ENCODE results near the gene LRRC8C.

DNA sequence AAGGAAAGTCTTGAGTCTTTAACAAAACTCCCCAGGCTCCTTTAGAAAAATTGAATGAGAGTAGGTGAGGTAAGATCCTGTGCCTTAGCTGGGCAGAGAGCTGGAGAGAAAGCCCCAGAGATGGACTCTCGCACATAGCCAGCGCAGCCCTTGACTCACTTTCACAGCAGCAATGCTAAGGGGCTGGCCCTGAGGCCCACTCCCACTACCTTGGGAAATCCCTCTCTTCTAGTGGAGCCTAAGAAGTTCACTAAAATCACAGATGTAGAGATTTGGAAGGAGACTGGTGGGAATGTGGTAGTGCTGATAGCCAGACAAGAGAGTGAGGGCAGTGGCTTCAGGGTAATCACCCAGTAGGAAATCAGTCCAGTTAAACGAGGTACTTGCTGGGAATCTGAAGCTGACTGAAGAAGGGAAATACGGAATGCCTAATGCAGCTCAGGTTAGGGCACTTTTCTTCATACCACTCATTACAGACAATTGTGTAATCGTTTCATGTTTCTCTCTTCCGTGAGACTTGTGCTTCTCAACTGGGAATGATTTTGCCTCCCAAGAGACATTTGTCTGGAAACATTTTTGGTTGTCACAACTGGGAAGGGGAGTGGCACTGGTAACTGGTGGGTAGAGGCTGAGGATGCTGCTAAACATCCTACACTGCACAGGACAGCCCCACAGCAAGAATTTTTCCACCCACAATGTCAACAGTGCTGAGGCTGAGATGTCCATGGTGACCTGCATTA lies 42.4 kb upstream of the LRRC8C start:
- TF ChIP-seq POLR2A (IDR thresholded peaks at IDR 0.05) = no peak
- TF ChIP-seq, protein P1, sequence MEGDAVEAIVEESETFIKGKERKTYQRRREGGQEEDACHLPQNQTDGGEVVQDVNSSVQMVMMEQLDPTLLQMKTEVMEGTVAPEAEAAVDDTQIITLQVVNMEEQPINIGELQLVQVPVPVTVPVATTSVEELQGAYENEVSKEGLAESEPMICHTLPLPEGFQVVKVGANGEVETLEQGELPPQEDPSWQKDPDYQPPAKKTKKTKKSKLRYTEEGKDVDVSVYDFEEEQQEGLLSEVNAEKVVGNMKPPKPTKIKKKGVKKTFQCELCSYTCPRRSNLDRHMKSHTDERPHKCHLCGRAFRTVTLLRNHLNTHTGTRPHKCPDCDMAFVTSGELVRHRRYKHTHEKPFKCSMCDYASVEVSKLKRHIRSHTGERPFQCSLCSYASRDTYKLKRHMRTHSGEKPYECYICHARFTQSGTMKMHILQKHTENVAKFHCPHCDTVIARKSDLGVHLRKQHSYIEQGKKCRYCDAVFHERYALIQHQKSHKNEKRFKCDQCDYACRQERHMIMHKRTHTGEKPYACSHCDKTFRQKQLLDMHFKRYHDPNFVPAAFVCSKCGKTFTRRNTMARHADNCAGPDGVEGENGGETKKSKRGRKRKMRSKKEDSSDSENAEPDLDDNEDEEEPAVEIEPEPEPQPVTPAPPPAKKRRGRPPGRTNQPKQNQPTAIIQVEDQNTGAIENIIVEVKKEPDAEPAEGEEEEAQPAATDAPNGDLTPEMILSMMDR (IDR thresholded peaks at IDR 0.05) = no peak

Measured in thyroid gland (tissue), 4 donors.